CD4-positive, CD25-positive, alpha-beta regulatory T cell (primary cell): ENCODE results near the gene SUSD4. TPM values are rescaled to one million over a fixed set of nuclear protein-coding genes. Genes with fewer than 3 reads are reported as not detected.

Source experiments
- ATAC-seq, 2 donors: fragments of 150-1000 bp; cut with Tn5 transposase; one replicate each; pipeline ENCODE4 v1.10.0; 2021; ENCODE audit warnings: low read depth in 2 of 2, moderate number of reproducible peaks in 2 of 2, moderate library complexity in 1 of 2
- DNase-seq, 3 donors: peaks; one replicate each; pipeline versions ENCODE4 v3.0.0 to v3.0.0-alpha.2; 2012 to 2022; ENCODE audit warnings: mixed read lengths in 1 of 3
- H3K27ac ChIP-seq: one replicate; pipeline ENCODE4 v1.7.0; 2013; ENCODE audit warnings: mild to moderate bottlenecking, low read length; ENCODE audit not compliant: insufficient read depth, poor library complexity, severe bottlenecking
- H3K27me3 ChIP-seq: one replicate; pipeline ENCODE4 v1.7.0; 2013; ENCODE audit warnings: low read length; ENCODE audit not compliant: control insufficient read depth, insufficient read depth
- H3K36me3 ChIP-seq: one replicate; pipeline ENCODE4 v1.7.0; 2013; ENCODE audit warnings: mild to moderate bottlenecking, low read length, moderate library complexity; ENCODE audit not compliant: control insufficient read depth, insufficient read depth
- H3K4me1 ChIP-seq: 2 replicates; pipeline ENCODE4 v1.7.0; 2013; ENCODE audit warnings: mild to moderate bottlenecking, low read length; ENCODE audit not compliant: insufficient read depth, control insufficient read depth, poor library complexity, severe bottlenecking
- H3K4me3 ChIP-seq: one replicate; pipeline ENCODE4 v1.7.0; 2013; ENCODE audit warnings: low read depth, mild to moderate bottlenecking, low read length, moderate library complexity
- H3K9me3 ChIP-seq, 2 experiments: 1 replicate in 1 of 2; 2 replicates in 1 of 2; pipeline ENCODE4 v1.7.0; 2013; ENCODE audit warnings: low read length in 2 of 2, mild to moderate bottlenecking in 1 of 2, moderate library complexity in 1 of 2; ENCODE audit not compliant: control insufficient read depth in 2 of 2
- H3K27ac Mint-ChIP-seq, 3 donors: one replicate each; pipeline ENCODE4 v1.8.0; 2020 to 2022; ENCODE audit warnings: mild to moderate bottlenecking in 3 of 3, mixed read lengths in 3 of 3, moderate library complexity in 2 of 3
- H3K27me3 Mint-ChIP-seq: one replicate; pipeline ENCODE4 v1.8.0; 2022; ENCODE audit warnings: mild to moderate bottlenecking, mixed read lengths
- H3K36me3 Mint-ChIP-seq: one replicate; pipeline ENCODE4 v1.8.0; 2020; ENCODE audit warnings: mixed read lengths
- H3K4me1 Mint-ChIP-seq, 4 donors: one replicate each; pipeline ENCODE4 v1.8.0; 2020 to 2022; ENCODE audit warnings: mixed read lengths in 4 of 4, mild to moderate bottlenecking in 1 of 4
- H3K4me3 Mint-ChIP-seq, 4 donors: one replicate each; pipeline ENCODE4 v1.8.0; 2020 to 2022; ENCODE audit warnings: mild to moderate bottlenecking in 4 of 4, mixed read lengths in 4 of 4, moderate library complexity in 3 of 4
- H3K9me3 Mint-ChIP-seq, 7 donors: one replicate each; pipeline ENCODE4 v1.8.0; 2020 to 2022; ENCODE audit warnings: mixed read lengths in 7 of 7, mild to moderate bottlenecking in 3 of 7, moderate library complexity in 2 of 7
- polyA plus RNA-seq, 4 donors: library from polyadenylated mRNA; unstranded; fragments of 300-500 nt; fragmentation: Illumina TruSeq; gene quantifications; one replicate each; pipeline ENCODE4 v1.2.3, GENCODE V29; 2021
- total RNA-seq: library from RNA; stranded (reverse); gene quantifications from one replicate; pipeline ENCODE4 v1.2.3, GENCODE V29; 2022

SUSD4 gene
- total and polyA plus RNA-seq, 5 donors from 2014 or later = 2.4 to 6.5 (median 5.0) TPM

DNA sequence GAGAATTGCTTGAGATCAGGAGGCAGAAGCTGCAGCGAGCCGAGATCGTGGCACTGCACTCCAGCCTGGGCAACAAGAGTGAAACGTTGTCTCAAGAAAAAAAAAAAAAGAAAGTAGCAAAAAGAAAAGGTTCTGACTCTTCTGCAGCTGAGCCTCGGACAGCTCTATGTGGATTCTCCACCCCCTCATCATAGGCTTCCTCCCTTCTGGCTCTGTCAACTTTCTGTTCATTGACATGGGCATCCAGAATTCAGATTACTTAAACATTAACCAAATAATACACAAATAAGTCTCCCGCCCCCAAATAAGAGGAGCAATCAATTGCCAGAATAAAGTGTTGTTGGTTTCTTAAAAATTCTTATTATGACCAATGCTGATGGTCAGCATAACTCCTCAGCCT is 10.0 kb downstream of the SUSD4 start:
- DNase-seq (no peak), ATAC-seq (no peak)
- H3K4me1 Mint-ChIP-seq = peaks cover 0 to 4% (median 1%) of the 10 kb centered on the region in 4 donors

DNA sequence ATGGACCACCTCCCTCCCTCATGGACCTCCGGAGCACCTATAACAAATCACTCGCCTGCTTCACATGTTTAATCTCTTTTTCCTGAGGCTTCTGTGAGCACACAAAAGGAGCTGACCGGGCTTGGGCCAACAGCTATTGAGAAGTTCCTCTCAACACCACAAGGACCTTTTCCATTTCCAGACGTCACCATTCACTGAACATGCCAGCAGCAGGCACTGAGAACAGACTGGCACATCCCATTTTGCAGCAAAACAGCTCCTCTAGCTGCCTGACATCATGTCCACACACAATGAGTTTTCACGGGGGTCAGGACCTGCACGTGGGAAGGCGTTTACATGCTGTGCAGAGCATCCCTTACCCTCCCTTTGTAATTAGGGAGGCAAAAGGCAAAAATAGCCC is 11.0 kb downstream of the SUSD4 start:
- no peak for ATAC-seq

More for the DNA sequence above, 10.0 kb downstream of the SUSD4 start:
- Mint-ChIP-seq H3K9me3 (peaks cover 0 to 1% (median 0%) of the 10 kb centered on the region in 7 donors), H3K4me3 (no peak overlapping the region), H3K36me3 (no peaks in the 10 kb centered on the region), H3K27me3 (peaks cover 17% of the 10 kb centered on the region), H3K27ac (no peak overlapping the region)
- H3K9me3 ChIP-seq = no peaks in the 10 kb centered on the region
- H3K4me3 ChIP-seq = no peak overlapping the region
- H3K27ac ChIP-seq = no peak overlapping the region
- H3K4me1 ChIP-seq = no peaks in the 10 kb centered on the region
- H3K27me3 ChIP-seq = no peaks in the 10 kb centered on the region
- H3K36me3 ChIP-seq = no peaks in the 10 kb centered on the region

DNA sequence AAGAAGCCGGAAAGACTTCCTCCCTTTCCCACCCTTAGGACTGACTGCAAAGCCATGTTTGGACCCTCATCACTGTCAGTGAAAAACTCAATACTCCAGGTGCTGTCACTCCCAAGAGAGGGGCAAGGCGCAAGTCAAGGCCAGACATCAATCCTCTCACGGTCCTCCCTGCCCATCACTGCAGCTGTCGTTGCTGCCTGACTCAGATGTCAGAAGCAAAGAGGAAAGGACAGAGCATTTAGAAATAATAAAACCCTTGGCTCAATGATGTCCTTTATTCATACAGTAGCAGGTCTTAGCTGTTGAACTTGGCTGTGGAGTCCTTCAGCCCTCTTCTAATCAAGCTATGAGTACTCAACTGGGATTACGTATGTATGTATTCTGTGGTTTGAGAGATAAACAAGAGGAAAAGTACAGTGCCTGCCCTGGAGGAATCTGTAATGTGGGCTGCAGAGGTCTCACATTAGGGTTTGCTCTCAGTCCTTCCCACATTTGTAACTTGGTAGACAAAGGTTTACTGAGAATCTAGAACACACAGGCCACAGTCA is 13.5 kb downstream of the SUSD4 start:
- Mint-ChIP-seq H3K36me3 (no peaks in the 10 kb centered on the region), H3K4me3 (no peak overlapping the region), H3K4me1 (peaks cover 0 to 4% (median 1%) of the 10 kb centered on the region in 4 donors), H3K27me3 (peaks cover 6% of the 10 kb centered on the region), H3K9me3 (peaks cover 0 to 3% (median 0%) of the 10 kb centered on the region in 7 donors), H3K27ac (no peak overlapping the region)
- H3K4me3 ChIP-seq = no peak overlapping the region
- H3K27me3 ChIP-seq = no peaks in the 10 kb centered on the region
- ATAC-seq (no peak), DNase-seq (no peak)
- no peak overlapping the region for H3K27ac ChIP-seq
- no peaks in the 10 kb centered on the region for H3K4me1 ChIP-seq
- H3K36me3 ChIP-seq = no peaks in the 10 kb centered on the region
- no peaks in the 10 kb centered on the region for H3K9me3 ChIP-seq

More for the DNA sequence above, 11.0 kb downstream of the SUSD4 start:
- Histone ChIP-seq H3K4me3 (no peak overlapping the region), H3K27me3 (no peaks in the 10 kb centered on the region), H3K4me1 (no peaks in the 10 kb centered on the region), H3K9me3 (no peaks in the 10 kb centered on the region), H3K27ac (no peak overlapping the region), H3K36me3 (no peaks in the 10 kb centered on the region)
- no peak for DNase-seq
- Mint-ChIP-seq H3K4me1 (peaks cover 0 to 4% (median 1%) of the 10 kb centered on the region in 4 donors), H3K9me3 (peaks cover 0 to 1% (median 0%) of the 10 kb centered on the region in 7 donors), H3K27ac (no peak overlapping the region), H3K27me3 (peaks cover 14% of the 10 kb centered on the region), H3K4me3 (no peak overlapping the region), H3K36me3 (no peaks in the 10 kb centered on the region)

DNA sequence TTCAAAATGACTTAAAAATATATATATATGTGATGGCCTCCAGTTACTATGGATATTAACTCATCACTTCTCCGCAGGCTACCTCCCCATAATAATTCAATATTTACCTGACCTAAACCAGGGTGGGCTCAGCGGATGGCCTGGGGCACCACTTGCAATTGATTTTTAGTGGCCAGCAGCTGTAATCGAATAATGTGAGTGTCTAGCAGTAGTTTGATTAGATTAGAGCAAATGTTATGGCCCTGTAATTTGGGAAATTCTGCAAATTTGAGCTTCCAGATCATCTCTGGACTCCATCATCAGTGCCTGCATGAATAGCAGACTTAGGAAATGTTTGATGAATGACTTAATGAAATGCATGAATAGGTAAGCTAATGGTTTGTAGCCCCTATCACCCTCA is 14.7 kb downstream of the SUSD4 start:
- Histone ChIP-seq H3K4me3 (no peak overlapping the region), H3K27ac (no peak overlapping the region), H3K9me3 (no peaks in the 10 kb centered on the region), H3K36me3 (no peaks in the 10 kb centered on the region), H3K27me3 (no peaks in the 10 kb centered on the region), H3K4me1 (no peaks in the 10 kb centered on the region)
- Mint-ChIP-seq H3K4me1 (peaks cover 0 to 4% (median 1%) of the 10 kb centered on the region in 4 donors), H3K4me3 (no peak overlapping the region), H3K27ac (no peak overlapping the region), H3K27me3 (peaks cover 11% of the 10 kb centered on the region), H3K9me3 (peaks cover 0 to 3% (median 0%) of the 10 kb centered on the region in 7 donors), H3K36me3 (no peaks in the 10 kb centered on the region)
- ATAC-seq (no peak), DNase-seq (no peak)

DNA sequence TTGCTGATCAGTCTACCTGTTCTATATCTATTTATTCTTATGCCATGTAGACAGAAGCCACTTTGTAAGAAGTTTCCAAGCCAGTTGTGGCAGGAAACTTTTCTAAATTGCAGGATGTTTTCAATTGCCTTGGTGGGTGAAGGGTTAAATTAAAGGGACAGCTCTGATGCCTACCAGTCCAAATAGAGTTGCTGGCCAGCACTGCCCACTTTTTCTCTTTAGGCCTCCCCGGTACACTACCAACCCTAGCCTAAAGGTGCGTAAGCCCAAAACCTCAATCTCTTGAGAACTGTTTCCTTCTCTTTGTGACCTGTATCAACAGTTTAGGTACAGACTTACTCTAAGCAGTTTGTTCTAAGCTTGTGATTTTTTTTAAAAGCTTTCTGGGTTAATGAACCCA is 15.5 kb downstream of the SUSD4 start:
- no peak for DNase-seq
- Mint-ChIP-seq H3K4me3 (no peak overlapping the region), H3K27ac (no peak overlapping the region), H3K27me3 (peaks cover 6% of the 10 kb centered on the region), H3K9me3 (peaks cover 0 to 3% (median 0%) of the 10 kb centered on the region in 7 donors), H3K36me3 (no peaks in the 10 kb centered on the region), H3K4me1 (peaks cover 0 to 4% (median 1%) of the 10 kb centered on the region in 4 donors)
- no peaks in the 10 kb centered on the region for H3K27me3 ChIP-seq
- H3K9me3 ChIP-seq = no peaks in the 10 kb centered on the region
- ATAC-seq = no peak
- no peaks in the 10 kb centered on the region for H3K4me1 ChIP-seq
- no peak overlapping the region for H3K4me3 ChIP-seq
- H3K27ac ChIP-seq = no peak overlapping the region
- H3K36me3 ChIP-seq = no peaks in the 10 kb centered on the region

DNA sequence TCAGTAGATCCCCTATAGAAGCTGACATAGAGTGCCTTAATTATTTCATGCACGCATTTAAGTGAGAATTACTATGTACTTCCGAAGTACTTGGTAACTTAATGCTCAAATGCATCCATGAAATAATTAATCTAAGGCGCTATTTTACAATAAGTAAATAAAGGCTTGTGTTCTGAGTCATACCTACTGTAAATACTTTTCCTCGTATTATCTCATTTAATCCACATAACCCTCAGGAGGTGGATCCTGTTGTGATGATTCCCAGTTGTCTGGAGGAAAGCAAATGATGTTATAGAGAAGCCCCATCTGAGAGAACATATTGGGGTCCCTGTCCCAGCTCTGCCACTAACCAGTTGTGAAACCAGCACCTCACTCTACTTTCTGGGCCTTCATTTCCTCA is 16.4 kb downstream of the SUSD4 start:
- Histone ChIP-seq H3K27me3 (no peaks in the 10 kb centered on the region), H3K4me1 (no peaks in the 10 kb centered on the region), H3K27ac (no peak overlapping the region), H3K9me3 (no peaks in the 10 kb centered on the region), H3K36me3 (no peaks in the 10 kb centered on the region), H3K4me3 (no peak overlapping the region)
- no peaks in the 10 kb centered on the region for H3K36me3 Mint-ChIP-seq
- ATAC-seq (no peak), DNase-seq (no peak)
- peaks cover 0 to 3% (median 0%) of the 10 kb centered on the region in 7 donors for H3K9me3 Mint-ChIP-seq
- peaks cover 5% of the 10 kb centered on the region for H3K27me3 Mint-ChIP-seq
- no peak overlapping the region for H3K27ac Mint-ChIP-seq
- H3K4me3 Mint-ChIP-seq = no peak overlapping the region
- peaks cover 0 to 4% (median 0%) of the 10 kb centered on the region in 4 donors for H3K4me1 Mint-ChIP-seq

DNA sequence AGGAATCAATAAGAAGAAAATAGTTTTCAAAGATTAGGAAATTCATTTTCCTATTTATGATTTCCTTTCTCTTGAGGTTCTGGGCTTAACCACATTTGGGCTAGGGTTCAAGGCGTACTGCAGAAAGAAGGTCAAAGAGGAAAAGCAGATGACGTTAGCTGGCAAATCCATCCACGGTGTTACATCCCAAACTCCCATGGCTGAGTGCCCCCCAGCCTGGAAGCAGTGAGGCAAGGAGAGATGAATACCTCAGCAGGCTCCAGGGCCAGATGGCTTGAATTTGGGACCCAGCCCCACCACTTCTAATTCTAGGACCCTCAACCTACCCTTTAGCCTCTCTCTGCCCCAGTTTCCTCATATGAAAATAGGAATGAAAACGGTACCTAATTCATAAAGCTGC is 17.7 kb downstream of the SUSD4 start:
- no peaks in the 10 kb centered on the region for H3K9me3 ChIP-seq
- no peaks in the 10 kb centered on the region for H3K4me1 ChIP-seq
- no peaks in the 10 kb centered on the region for H3K36me3 ChIP-seq
- ATAC-seq (no peak), DNase-seq (no peak)
- Mint-ChIP-seq H3K4me1 (peaks cover 0 to 4% (median 0%) of the 10 kb centered on the region in 4 donors), H3K4me3 (no peak overlapping the region), H3K27me3 (peaks cover 5% of the 10 kb centered on the region), H3K27ac (no peak overlapping the region), H3K9me3 (peaks cover 0 to 3% (median 0%) of the 10 kb centered on the region in 7 donors), H3K36me3 (no peaks in the 10 kb centered on the region)
- H3K27ac ChIP-seq = no peak overlapping the region
- no peaks in the 10 kb centered on the region for H3K27me3 ChIP-seq
- H3K4me3 ChIP-seq = no peak overlapping the region

DNA sequence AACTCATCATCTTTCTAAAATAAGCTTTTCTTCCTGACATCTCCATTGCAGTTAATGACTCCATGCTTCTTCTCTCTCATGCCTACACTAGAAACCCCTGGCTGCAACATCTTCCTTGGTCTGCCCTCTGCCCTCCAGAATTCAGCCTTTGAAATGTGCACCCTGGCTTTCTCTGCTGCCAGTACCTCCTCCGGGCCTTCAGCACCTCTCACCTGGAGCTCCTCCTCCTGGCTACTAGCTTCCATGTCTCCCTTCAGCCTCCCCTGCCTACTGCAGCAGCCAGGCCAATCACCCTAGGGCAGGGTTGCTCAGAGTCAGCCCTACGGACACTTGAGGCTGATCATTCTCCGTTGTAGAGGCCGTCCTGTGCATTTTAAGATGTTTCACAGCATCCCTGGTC is 18.3 kb downstream of the SUSD4 start:
- DNase-seq (no peak), ATAC-seq (no peak)
- Histone ChIP-seq H3K36me3 (no peaks in the 10 kb centered on the region), H3K4me1 (no peaks in the 10 kb centered on the region), H3K9me3 (no peaks in the 10 kb centered on the region), H3K27me3 (no peaks in the 10 kb centered on the region), H3K27ac (no peak overlapping the region), H3K4me3 (no peak overlapping the region)
- Mint-ChIP-seq H3K4me1 (peaks cover 0 to 4% (median 0%) of the 10 kb centered on the region in 4 donors), H3K27ac (no peak overlapping the region), H3K27me3 (peaks cover 5% of the 10 kb centered on the region), H3K36me3 (no peaks in the 10 kb centered on the region), H3K4me3 (no peak overlapping the region), H3K9me3 (peaks cover 0 to 3% (median 0%) of the 10 kb centered on the region in 7 donors)
